T-helper 1 cell treated with Interleukin-12 subunit alpha and Interleukin-12 subunit beta and Interleukin-4 antibody, amounts not matched to agents 30 ng/mL and 1 ng/mL, for 36 hours (primary cell): ENCODE data around the gene TBC1D16. TPM values are rescaled to one million over a fixed set of nuclear protein-coding genes. Genes with fewer than 3 reads are reported as not detected.
"Not testable (repeated sequence)": the region's sequence is repeated elsewhere in the genome, so short reads cannot be mapped to it uniquely, and the experiment has no call there.

Experiments used
- intact Hi-C: fragments of 100-400 bp; cut with micrococcal nuclease; formaldehyde crosslinking; loops from one replicate; pipeline ENCODE4 v1.15.1; 2024
- total RNA-seq: library from RNA; stranded (reverse); gene quantifications from 2 replicates; pipeline ENCODE4 v1.2.3, GENCODE V29; 2022

The TBC1D16 gene
- total RNA-seq, 1 donor from 2014 or later: 0.88 TPM

GRCh38 chr17:79904865-79905264 is 130.8 kb downstream of the TBC1D16 start:
- intact Hi-C loops: no loop called here

GRCh38 chr17:79902146-79902791 is 133.4 kb downstream of the TBC1D16 start:
- intact Hi-C loops: no loop called here

- intact Hi-C loops: no loop called here
These were observed 134.5 kb downstream of the TBC1D16 start for GRCh38 chr17:79901131-79901530.

GRCh38 chr17:79899584-79899983 is 136.1 kb downstream of the TBC1D16 start:
- intact Hi-C loops: no loop called here

- intact Hi-C loops: no loop called here
These were observed 138.2 kb downstream of the TBC1D16 start for GRCh38 chr17:79897243-79898063.

GRCh38 chr17:79893457-79893856 is 142.2 kb downstream of the TBC1D16 start:
- intact Hi-C loops: not testable (repeated sequence)

- intact Hi-C loops: no loop called here
These were observed 143.0 kb downstream of the TBC1D16 start for GRCh38 chr17:79892457-79893241.

- intact Hi-C loops: no loop called here
These were observed 144.4 kb downstream of the TBC1D16 start for GRCh38 chr17:79891113-79891730.

GRCh38 chr17:79890706-79891105 is 145.0 kb downstream of the TBC1D16 start:
- intact Hi-C loops: no loop called here

GRCh38 chr17:79888811-79889634 is 146.6 kb downstream of the TBC1D16 start:
- intact Hi-C loops: no loop called here

GRCh38 chr17:79888009-79888540 is 147.6 kb downstream of the TBC1D16 start:
- intact Hi-C loops: no loop called here

GRCh38 chr17:79887451-79887991 is 148.2 kb downstream of the TBC1D16 start:
- intact Hi-C loops: no loop called here

GRCh38 chr17:79883202-79883601 is 152.5 kb downstream of the TBC1D16 start:
- intact Hi-C loops: no loop called here

Other genes with a start within 250 kb of the TBC1D16 start
- 5.9 and 6.3 TPM in 2 replicates for gene CBX8, start 238.8 kb downstream of the TBC1D16 start, total RNA-seq
- gene CBX4, start 196.4 kb downstream of the TBC1D16 start, total RNA-seq: 36.3 and 38.7 TPM in 2 replicates
- gene CCDC40, start 770 bp upstream of the TBC1D16 start, total RNA-seq: not detected in 2 replicates
- 12.7 and 14.3 TPM in 2 replicates for gene GAA, start 65.7 kb upstream of the TBC1D16 start, total RNA-seq
- gene EIF4A3, start 111.3 kb upstream of the TBC1D16 start, total RNA-seq: 121 and 124 TPM in 2 replicates
- not detected in 2 replicates for gene CARD14, start 134.2 kb upstream of the TBC1D16 start, total RNA-seq
- gene SGSH, start 184.5 kb upstream of the TBC1D16 start, total RNA-seq: 28.3 and 29.8 TPM in 2 replicates
- 10.3 and 12.2 TPM in 2 replicates for gene SLC26A11, start 184.6 kb upstream of the TBC1D16 start, total RNA-seq
- 1,306 and 1,329 TPM in 2 replicates for gene RNF213, start 225.0 kb upstream of the TBC1D16 start, total RNA-seq